H1 (cell line): Measurements from ENCODE around the gene CFP.

Source experiments
- RFX5 ChIP-seq: IDR thresholded peaks from 2 replicates; pipeline ENCODE4 v1.6.1; 2011; ENCODE audit warnings: low read depth, low read length, improper control_type of control experiment, borderline replicate concordance
- TF ChIP-seq, protein P1 (sequence below), 3 experiments: IDR thresholded peaks; 1 replicate in 2 of 3; 2 replicates in 1 of 3; pipeline versions ENCODE4 v1.5.1 to v1.6.1; 2011; ENCODE audit warnings: low read length in 3 of 3, mild to moderate bottlenecking in 3 of 3, inconsistent platforms in 2 of 3, low read depth in 1 of 3, moderate library complexity in 1 of 3; ENCODE audit not compliant: insufficient read depth in 1 of 3; ENCODE audit errors: control extremely low read depth in 1 of 3

DNA sequence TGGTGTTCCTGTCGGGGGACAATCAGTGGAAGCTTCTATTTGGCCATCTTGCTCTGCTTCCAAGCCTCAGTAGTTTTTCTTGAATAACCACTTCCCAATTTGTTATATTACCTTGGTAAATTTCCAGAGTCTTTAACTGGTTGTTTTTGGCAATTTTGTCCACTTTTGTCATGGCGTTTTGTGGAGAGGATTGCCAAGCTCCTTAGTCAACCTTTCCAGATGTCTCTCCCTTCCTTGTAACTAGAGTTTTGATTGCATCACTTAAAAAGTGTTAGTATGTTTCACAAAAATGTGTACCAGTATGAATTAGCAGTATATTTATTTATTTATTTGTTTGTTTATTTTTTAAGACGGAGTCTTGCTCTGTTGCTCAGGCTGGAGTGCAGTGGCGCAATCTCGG lies 45.0 kb upstream of the CFP start:
- TF ChIP-seq, protein P1, sequence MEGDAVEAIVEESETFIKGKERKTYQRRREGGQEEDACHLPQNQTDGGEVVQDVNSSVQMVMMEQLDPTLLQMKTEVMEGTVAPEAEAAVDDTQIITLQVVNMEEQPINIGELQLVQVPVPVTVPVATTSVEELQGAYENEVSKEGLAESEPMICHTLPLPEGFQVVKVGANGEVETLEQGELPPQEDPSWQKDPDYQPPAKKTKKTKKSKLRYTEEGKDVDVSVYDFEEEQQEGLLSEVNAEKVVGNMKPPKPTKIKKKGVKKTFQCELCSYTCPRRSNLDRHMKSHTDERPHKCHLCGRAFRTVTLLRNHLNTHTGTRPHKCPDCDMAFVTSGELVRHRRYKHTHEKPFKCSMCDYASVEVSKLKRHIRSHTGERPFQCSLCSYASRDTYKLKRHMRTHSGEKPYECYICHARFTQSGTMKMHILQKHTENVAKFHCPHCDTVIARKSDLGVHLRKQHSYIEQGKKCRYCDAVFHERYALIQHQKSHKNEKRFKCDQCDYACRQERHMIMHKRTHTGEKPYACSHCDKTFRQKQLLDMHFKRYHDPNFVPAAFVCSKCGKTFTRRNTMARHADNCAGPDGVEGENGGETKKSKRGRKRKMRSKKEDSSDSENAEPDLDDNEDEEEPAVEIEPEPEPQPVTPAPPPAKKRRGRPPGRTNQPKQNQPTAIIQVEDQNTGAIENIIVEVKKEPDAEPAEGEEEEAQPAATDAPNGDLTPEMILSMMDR (IDR thresholded peaks at IDR 0.05; ENCODE audit: control extremely low read depth in 1 of 3, insufficient read depth in 1 of 3, low read depth in 1 of 3, low read length in 3 of 3) = no peak
- no peak for TF ChIP-seq RFX5
